Gastrocnemius medialis (tissue), 4 donors: ENCODE data around the gene MAML1. TPM values are rescaled to one million over a fixed set of nuclear protein-coding genes. Genes with fewer than 3 reads are reported as not detected.
"Not testable (repeated sequence)": the region's sequence is repeated elsewhere in the genome, so short reads cannot be mapped to it uniquely, and the experiment has no call there.

Experiments
- ATAC-seq, 2 donors: fragments of 150-250 bp; one replicate each; pipeline ENCODE4 v1.9.1; 2016
- DNase-seq, 2 donors: peaks; one replicate each; pipeline ENCODE4 v3.0.0-alpha.2; 2019
- H3K27ac ChIP-seq, 4 donors: fragments of 200-600 bp; sonication (generic); 1 replicate in 1 of 4; 2 replicates in 3 of 4; pipeline ENCODE4 v1.5.1; 2016 to 2018; ENCODE audit warnings: mild to moderate bottlenecking in 2 of 4, moderate library complexity in 1 of 4
- H3K27me3 ChIP-seq, 3 donors: fragments of 200-600 bp; sonication (generic) in 2 of 3; 1 replicate in 1 of 3; 2 replicates in 2 of 3; pipeline versions ENCODE4 v1.5.1 to v1.6.0; 2016 to 2019; ENCODE audit warnings: mild to moderate bottlenecking in 1 of 3, moderate library complexity in 1 of 3
- H3K36me3 ChIP-seq, 2 donors: fragments of 200-600 bp; sonication (generic) in 1 of 2; one replicate each; pipeline ENCODE4 v1.5.1; 2017 to 2018
- H3K4me1 ChIP-seq, 2 donors: fragments of 200-600 bp; sonication (generic) in 1 of 2; one replicate each; pipeline ENCODE4 v1.5.1; 2016 to 2017; ENCODE audit warnings: mild to moderate bottlenecking in 2 of 2
- H3K4me3 ChIP-seq, 4 donors: fragments of 200-600 bp; sonication (generic) in 3 of 4; 1 replicate in 1 of 4; 2 replicates in 3 of 4; pipeline ENCODE4 v1.5.1; 2016 to 2019; ENCODE audit warnings: mild to moderate bottlenecking in 2 of 4
- H3K9me3 ChIP-seq, 3 donors: fragments of 200-600 bp; sonication (generic) in 2 of 3; 1 replicate in 1 of 3; 2 replicates in 2 of 3; pipeline ENCODE4 v1.5.1; 2016 to 2019
- CTCF ChIP-seq, 5 experiments: fragments of 450-650 bp in 3 of 5; fragments of 200-600 bp in 2 of 5; sonication (generic) in 2 of 5; IDR thresholded peaks in 4 of 5; conservative IDR thresholded peaks in 1 of 5; 1 replicate in 4 of 5; 2 replicates in 1 of 5; pipeline ENCODE4 v1.5.1; 2016 to 2019; ENCODE audit warnings: antibody characterized with exemption in 5 of 5, mild to moderate bottlenecking in 3 of 5, moderate library complexity in 3 of 5
- POLR2A ChIP-seq, 2 donors: fragments of 450-650 bp; IDR thresholded peaks; one replicate each; pipeline ENCODE4 v1.6.1; 2017; ENCODE audit warnings: antibody characterized with exemption in 2 of 2, mild to moderate bottlenecking in 2 of 2, moderate library complexity in 2 of 2
- in situ Hi-C, 4 donors: fragments of 200-750 bp; cut with MboI; loops; one replicate each; pipeline versions ENCODE4 v1.15.0 to v1.8.0; 2017; ENCODE audit warnings: low sequenced_read_pairs in 4 of 4
- intact Hi-C: fragments of 100-400 bp; cut with DNase I; formaldehyde crosslinking; loops from one replicate; pipeline ENCODE4 v1.15.1; 2023; ENCODE audit warnings: low total_unique reads
- total RNA-seq, 4 donors: library from RNA; depleted of rRNA; stranded (reverse); fragments of >200 nt; gene quantifications; one replicate each; pipeline versions ENCODE4 v1.1.0 to v1.2.3, GENCODE V29; 2016

The MAML1 gene
- total RNA-seq = 10 to 100 TPM; 14.4 to 16.3 (median 15.1) TPM

GRCh38 chr5:179732412-179732917 is at the start of gene MAML1:
Gene MAML1, plus strand, starts transcription at chr5:179732822. Its CDS starts 291 bp downstream, at chr5:179733113.
- peaks cover 37 to 40% of the 10 kb centered on the region in 2 donors for H3K4me1 ChIP-seq
- H3K4me3 ChIP-seq = peak within 1 kb of the TSS; percentile 59 to 86 (median 72)
- H3K27ac ChIP-seq = peak within 1 kb of the TSS; percentile 79 to 97 (median 92)
- H3K36me3 ChIP-seq = peaks cover 0 to 32% of the 10 kb centered on the region in 2 donors
- TF ChIP-seq POLR2A (IDR thresholded peaks at IDR 0.05) (peak; percentile 63 to 77), CTCF (IDR thresholded peaks at IDR 0.05 in 4 of 5, conservative IDR thresholded peaks at IDR 0.05 in 1 of 5) (no peak)
- peak; percentile 94 to 96 for ATAC-seq
- in situ Hi-C loops = no loop called here
- intact Hi-C loops = loop anchor here (1.0 to 5.0 kb wide), 6 partner anchors 30 to 1510 kb away; partner anchors contain the start of genes CANX, HNRNPH1 and RACK1
- DNase-seq = peak; percentile 100
- H3K9me3 ChIP-seq = no peaks in the 10 kb centered on the region
- no peaks in the 10 kb centered on the region for H3K27me3 ChIP-seq

- not testable (repeated sequence) for H3K27me3 ChIP-seq
Measured at GRCh38 chr5:179689212-179689611, 43.4 kb upstream of the MAML1 start.

GRCh38 chr5:179694561-179694960 is 38.1 kb upstream of the MAML1 start:
- no peak for TF ChIP-seq POLR2A (IDR thresholded peaks at IDR 0.05)
- peaks cover 13 to 16% of the 10 kb centered on the region in 2 donors for H3K4me1 ChIP-seq
- no peak overlapping the region for H3K27ac ChIP-seq
- in situ Hi-C loops (no loop called here), intact Hi-C loops (no loop called here)
- no peaks in the 10 kb centered on the region for H3K27me3 ChIP-seq
- H3K4me3 ChIP-seq = no peak overlapping the region
- no peak for ATAC-seq
- DNase-seq = no peak
- H3K36me3 ChIP-seq = no peaks in the 10 kb centered on the region
- no peaks in the 10 kb centered on the region for H3K9me3 ChIP-seq

More at GRCh38 chr5:179689212-179689611, 43.4 kb upstream of the MAML1 start:
- H3K4me1 ChIP-seq, H3K4me3 ChIP-seq, DNase-seq, H3K27ac ChIP-seq, H3K9me3 ChIP-seq, intact Hi-C loops, in situ Hi-C loops, ATAC-seq, H3K36me3 ChIP-seq: not testable (repeated sequence)

- no peaks in the 10 kb centered on the region for H3K36me3 ChIP-seq
- peak overlapping the region; percentile 93 to 99 (median 95) for H3K27ac ChIP-seq
- no peak overlapping the region for H3K4me3 ChIP-seq
- H3K27me3 ChIP-seq = no peaks in the 10 kb centered on the region
- H3K4me1 ChIP-seq = peaks cover 21% of the 10 kb centered on the region in 2 donors
- ATAC-seq = no peak
- DNase-seq = no peak
- intact Hi-C loops = no loop called here
- in situ Hi-C loops = no loop called here
- H3K9me3 ChIP-seq = no peaks in the 10 kb centered on the region
- TF ChIP-seq CTCF (IDR thresholded peaks at IDR 0.05 in 4 of 5, conservative IDR thresholded peaks at IDR 0.05 in 1 of 5) (no peak), POLR2A (IDR thresholded peaks at IDR 0.05) (no peak)
Measured at GRCh38 chr5:179696603-179697002, 36.0 kb upstream of the MAML1 start.

- in situ Hi-C loops (no loop called here), intact Hi-C loops (no loop called here)
Measured at GRCh38 chr5:179697108-179697507, 35.5 kb upstream of the MAML1 start.

GRCh38 chr5:179697543-179697942 is 35.1 kb upstream of the MAML1 start:
- ATAC-seq, H3K9me3 ChIP-seq, H3K27me3 ChIP-seq, DNase-seq, H3K36me3 ChIP-seq, intact Hi-C loops, in situ Hi-C loops: not testable (repeated sequence)
- Histone ChIP-seq H3K4me1 (peaks cover 21 to 24% of the 10 kb centered on the region in 2 donors), H3K4me3 (peak overlapping the region; percentile 72 to 85 (median 82)), H3K27ac (peak overlapping the region; percentile 93 to 99 (median 95))

More at GRCh38 chr5:179697108-179697507, 35.5 kb upstream of the MAML1 start:
- Histone ChIP-seq H3K4me1 (peaks cover 21% of the 10 kb centered on the region in 2 donors), H3K27me3 (no peaks in the 10 kb centered on the region), H3K9me3 (no peaks in the 10 kb centered on the region), H3K27ac (peak overlapping the region; percentile 93 to 99 (median 95)), H3K4me3 (peak overlapping the region in 1 of 4 donors; percentile 72), H3K36me3 (no peaks in the 10 kb centered on the region)
- TF ChIP-seq CTCF (IDR thresholded peaks at IDR 0.05 in 4 of 5, conservative IDR thresholded peaks at IDR 0.05 in 1 of 5) (no peak), POLR2A (IDR thresholded peaks at IDR 0.05) (no peak)
- no peak for ATAC-seq
- no peak for DNase-seq
